Astrocyte of the cerebellum (primary cell): ENCODE results near the gene FHL2.

Experiments
- DNase-seq: peaks from one replicate; pipeline ENCODE4 v3.0.0-alpha.2; 2011; ENCODE audit warnings: low read depth
- H3K4me3 ChIP-seq: 2 replicates; pipeline ENCODE4 v1.5.1; 2011; ENCODE audit warnings: mild to moderate bottlenecking, low read depth, low read length, moderate library complexity
- in situ Hi-C: cut with HindIII; loops from 2 replicates; pipeline ENCODE4 v1.10.0; 2017; ENCODE audit warnings: low sequenced_read_pairs
- TF ChIP-seq, protein P1 (sequence below): IDR thresholded peaks from 2 replicates; pipeline ENCODE4 v1.5.1; 2012; ENCODE audit warnings: low read length, low read depth, moderate library complexity, mild to moderate bottlenecking; ENCODE audit errors: missing control alignments

The FHL2 gene

DNA sequence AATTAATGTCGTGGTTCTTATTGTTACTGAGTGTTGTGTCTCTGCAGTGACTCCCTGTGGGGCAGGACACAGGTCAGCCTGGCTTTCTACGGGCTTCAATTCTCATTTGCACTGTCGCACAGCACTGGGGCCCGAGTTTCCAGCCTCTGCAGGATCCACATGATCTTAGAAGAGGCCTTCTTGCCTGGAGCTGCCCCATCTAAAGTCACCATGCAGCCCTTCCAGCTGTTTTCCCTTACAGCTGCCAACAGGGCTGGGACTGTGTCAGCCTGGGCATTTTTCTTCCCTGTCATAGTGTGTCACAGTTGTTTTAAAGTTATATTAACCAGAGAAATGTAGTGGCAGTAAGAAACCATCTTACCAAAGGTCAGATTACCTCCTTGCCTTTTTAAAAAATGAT, 27.0 kb downstream of the FHL2 start:
- no peak overlapping the region for H3K4me3 ChIP-seq
- TF ChIP-seq, protein P1, sequence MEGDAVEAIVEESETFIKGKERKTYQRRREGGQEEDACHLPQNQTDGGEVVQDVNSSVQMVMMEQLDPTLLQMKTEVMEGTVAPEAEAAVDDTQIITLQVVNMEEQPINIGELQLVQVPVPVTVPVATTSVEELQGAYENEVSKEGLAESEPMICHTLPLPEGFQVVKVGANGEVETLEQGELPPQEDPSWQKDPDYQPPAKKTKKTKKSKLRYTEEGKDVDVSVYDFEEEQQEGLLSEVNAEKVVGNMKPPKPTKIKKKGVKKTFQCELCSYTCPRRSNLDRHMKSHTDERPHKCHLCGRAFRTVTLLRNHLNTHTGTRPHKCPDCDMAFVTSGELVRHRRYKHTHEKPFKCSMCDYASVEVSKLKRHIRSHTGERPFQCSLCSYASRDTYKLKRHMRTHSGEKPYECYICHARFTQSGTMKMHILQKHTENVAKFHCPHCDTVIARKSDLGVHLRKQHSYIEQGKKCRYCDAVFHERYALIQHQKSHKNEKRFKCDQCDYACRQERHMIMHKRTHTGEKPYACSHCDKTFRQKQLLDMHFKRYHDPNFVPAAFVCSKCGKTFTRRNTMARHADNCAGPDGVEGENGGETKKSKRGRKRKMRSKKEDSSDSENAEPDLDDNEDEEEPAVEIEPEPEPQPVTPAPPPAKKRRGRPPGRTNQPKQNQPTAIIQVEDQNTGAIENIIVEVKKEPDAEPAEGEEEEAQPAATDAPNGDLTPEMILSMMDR: no peak
- DNase-seq: no peak
- in situ Hi-C loops: no loop called here

DNA sequence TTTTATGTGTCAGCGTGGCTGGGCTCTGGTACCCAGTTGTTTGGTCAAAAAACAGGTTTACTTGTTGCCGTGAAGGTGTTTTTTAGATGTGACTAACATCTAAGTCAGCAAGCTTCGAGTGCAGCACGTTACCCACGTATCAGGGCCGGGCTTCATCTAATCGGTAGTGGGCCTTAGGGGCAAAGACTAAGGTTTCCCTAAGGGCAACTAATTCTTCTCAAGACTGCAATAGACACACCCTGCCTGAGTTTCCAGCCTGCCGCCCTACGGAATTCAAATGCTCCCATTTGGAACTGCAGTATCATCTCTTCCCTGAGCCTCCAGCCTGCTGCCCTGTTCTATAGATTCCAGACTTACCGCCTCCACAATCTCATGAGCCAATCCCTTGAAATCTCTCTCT, 27.7 kb downstream of the FHL2 start:
- no peak for DNase-seq
- TF ChIP-seq, protein P1: no peak
- in situ Hi-C loops: no loop called here

DNA sequence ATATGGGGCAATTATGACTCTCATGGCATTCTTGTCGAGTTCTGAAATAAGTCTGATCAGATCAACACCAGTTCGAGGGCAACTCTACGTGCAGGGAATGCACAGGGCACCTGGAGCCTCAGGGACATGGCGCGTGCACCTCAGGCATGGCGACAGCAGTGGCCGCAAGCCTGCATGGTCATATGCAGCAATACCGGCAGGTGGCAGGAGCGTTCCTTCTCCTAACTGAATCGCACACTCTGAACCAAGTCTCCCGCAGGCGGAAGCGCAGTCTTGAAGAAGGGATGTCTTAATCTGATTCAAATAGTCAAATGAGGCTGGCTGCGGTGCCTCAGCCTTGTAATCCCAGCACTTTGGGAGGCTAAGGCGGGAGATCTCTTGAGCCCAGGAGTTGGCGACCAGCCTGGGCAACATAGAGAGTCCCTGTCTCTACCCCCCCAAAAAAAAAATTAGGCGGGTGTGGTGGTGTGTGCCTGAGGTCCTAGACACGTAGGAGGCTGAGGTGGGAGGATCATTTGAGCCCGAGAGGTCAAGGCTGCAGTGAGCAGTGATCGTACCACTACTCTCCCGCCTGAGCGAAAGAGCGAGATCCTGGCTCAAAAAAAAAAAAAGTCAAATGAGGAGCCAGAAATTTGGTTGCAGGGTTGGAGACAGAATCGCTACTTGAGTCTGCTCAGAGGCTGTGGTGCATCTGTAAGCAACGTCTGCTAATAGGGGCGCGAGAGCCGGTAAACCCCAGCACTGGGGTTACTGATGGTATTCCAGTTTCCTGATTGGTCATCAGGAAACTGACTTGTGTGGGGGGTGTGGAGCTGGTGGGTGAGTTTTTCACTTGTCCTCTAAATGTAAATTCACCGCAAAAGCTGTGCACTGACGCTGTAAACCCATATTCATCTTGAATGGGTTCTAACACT, 28.8 kb downstream of the FHL2 start:
- TF ChIP-seq, protein P1: peak; percentile 85
- DNase-seq: peak; percentile 81
- in situ Hi-C loops: no loop called here
- no peak overlapping the region for H3K4me3 ChIP-seq

More for the DNA sequence above, 27.7 kb downstream of the FHL2 start:
- H3K4me3 ChIP-seq: no peak overlapping the region

DNA sequence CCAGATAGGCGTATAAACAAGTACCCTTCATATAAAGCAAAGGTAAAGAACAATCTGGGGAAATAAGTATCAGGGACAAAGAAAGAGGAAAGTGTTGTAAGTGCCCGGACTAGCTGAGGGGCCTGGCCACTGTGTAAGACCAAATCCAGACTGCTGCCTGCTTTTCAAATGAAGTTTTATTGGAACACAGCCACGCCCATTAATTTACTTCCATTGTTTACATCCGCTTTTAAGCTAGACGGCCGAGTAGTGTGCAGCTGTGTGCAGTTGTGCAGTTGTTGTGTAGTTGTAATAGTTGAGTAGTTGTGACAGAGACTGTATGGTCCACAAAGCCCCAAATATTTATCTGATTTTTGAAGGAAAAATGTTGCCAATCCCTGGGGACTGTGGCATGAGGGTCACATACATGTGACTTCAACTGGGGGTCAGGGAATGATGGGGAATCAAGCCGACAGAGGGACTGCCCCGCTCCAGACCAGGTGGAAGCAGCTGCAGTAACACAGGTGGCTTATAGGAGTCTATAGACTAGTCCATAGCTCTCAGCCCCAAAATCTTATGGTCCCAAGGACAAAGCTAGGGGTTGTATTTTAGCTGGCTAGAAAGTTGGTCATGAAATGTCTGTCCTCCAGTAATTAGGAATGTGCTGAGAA, 30.0 kb downstream of the FHL2 start:
- TF ChIP-seq, protein P1: no peak
- no peak for DNase-seq
- in situ Hi-C loops: no loop called here
- H3K4me3 ChIP-seq: no peak overlapping the region

DNA sequence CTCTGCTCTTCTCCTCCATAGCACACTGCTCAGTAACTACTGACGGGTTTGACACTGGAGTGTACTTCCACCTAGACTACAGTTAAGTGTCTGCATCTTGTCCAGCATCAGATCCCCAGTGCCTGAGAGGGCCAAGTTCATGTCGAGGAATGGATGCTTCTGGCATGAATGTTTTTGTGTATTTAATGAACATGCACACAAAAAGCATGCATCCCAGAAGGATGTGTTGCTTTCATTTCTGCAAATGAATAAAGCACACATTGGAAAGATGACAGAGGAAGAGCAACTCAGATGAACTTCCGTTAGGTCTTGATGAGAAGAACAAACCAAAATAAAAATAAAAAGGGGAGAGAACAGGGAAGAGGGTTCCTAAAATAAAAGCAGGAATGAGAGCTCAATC, 33.6 kb downstream of the FHL2 start:
- in situ Hi-C loops: no loop called here
- no peak overlapping the region for H3K4me3 ChIP-seq
- TF ChIP-seq, protein P1: no peak

DNA sequence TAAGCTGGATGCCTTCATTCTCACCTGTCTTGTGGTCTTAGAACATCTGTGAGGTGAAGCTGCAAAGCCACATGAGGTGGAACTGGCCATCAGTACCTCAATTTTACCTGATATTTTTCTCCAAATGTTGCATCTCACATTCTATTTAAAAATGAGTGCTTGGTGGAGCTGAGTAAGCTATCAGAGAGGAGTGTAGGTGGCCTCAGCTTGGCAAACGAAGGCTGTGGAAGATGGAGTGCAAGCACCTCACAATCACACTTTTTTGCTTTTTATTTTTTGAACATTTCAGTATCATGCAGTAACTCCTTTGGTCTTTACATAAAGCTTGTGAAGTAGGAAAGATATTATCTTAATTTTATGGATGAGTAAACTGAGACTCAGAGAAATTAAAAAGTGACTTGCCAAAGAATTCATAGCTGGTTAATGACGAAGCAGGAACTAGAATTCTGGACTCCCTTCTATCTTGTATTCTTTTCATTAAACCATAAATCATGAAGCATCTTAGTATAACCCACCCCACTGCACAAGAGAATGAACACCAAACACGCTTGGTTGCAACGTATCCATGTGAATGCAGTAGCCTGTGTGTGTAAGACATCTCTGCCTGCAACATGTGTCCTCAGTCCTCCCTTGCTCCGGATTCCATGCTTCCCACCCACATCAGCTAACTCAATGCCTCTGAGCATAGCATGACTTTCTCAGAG, 34.3 kb downstream of the FHL2 start:
- no peak overlapping the region for H3K4me3 ChIP-seq
- no peak for DNase-seq
- TF ChIP-seq, protein P1: no peak
- in situ Hi-C loops: loop anchor here (5.0 kb wide), 1 partner anchor 158 kb away; no protein-coding TSS in a partner anchor

More for the DNA sequence above, 33.6 kb downstream of the FHL2 start:
- DNase-seq: no peak
